ENCODE measurements around the gene FAM200B.

GRCh38 chr4:15688051-15688450 lies 6.4 kb downstream of the FAM200B start:
- TF ChIP-seq CTCF (IDR thresholded peaks at IDR 0.05) (no peak), POLR2A (IDR thresholded peaks at IDR 0.05) (no peak)

Data from testis (tissue), 2 donors.